ENCODE data around the gene TPP1.

DNA sequence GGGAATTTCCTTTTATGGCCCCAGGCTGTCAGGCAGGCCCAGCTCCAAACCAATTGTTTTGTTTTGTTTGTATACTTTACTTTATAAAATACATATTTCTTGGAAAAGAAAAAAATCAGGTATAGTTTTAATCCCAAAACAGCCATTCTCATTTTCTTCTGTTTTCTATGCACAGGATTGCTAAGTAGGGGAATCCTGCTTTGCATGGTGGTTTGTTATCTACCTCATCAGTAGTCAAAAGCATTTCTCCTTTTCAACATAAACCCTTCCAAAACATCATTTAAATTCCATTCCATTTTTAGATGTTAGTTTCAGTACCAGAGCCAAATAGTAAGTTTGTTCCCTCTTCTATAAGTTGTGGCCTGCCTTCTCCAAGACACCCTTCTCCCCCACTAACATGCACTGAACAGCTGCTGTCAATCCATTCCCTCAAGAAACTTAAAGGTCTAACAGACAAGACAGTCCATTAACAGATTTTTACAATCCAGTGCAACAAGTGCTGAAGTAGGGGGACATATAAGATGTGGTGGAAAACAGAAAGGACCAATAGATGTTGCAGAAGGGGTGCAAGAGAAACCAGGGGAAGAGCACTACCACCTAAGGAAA is 11.9 kb downstream of the TPP1 start:
- TF ChIP-seq POLR2A (conservative IDR thresholded peaks at IDR 0.05) (no peak), ATF3 (IDR thresholded peaks at IDR 0.05) (no peak), ATF3 (CRISPR knock-in tag; conservative IDR thresholded peaks at IDR 0.05) (no peak)

All from K562 (cell line).